Measurements from ENCODE around the gene ATAD3C. TPM values are rescaled to one million over a fixed set of nuclear protein-coding genes. Genes with fewer than 3 reads are reported as not detected.
"Not testable (repeated sequence)": the region's sequence is repeated elsewhere in the genome, so short reads cannot be mapped to it uniquely, and the experiment has no call there.

ATAD3C gene
- total RNA-seq, 1 donor from 2014 or later = not detected

DNA sequence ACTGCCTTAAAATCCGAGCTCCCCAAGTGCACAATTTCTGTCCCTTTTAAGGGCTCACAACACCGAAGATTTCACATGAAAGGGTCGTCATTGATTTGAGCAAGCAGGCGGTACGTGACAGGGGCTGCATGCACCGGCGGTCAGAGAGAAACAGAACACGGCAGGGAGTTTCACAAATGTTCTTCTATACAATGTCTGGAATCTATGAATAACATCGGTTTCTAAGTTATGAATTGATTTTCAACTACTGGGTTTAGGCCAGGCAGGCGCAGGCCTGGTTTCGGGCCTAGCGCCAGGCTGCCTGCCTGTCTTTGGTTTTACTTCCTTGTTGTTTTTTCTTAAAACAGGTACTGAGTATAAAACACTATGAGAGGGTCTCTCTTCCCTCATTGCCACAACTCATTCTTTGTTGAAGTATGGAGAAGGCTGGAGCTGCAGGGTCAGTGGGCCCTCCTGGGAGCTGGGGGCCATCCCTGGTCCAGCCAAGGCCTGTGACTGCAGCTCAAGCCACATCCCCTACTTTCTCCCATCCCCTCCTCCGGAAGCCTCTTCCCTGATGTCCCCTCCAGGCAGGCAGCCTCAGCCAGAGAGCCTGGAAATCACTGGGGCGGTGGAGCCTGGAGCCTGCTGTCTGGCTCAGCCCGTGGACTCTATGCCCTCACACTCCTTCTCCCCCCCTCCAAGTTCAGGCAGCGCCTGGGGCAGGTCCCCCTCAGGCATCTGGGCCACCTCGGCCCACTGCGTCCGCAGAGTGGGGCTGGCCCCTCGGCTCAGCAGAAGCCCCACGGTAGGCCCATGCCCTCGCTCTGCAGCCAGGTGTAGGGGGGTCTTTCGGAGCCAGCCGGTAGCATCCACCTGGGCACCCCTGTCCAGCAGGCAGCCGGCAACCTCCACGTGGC, 30.8 kb upstream of the ATAD3C start:
- DNase-seq (ENCODE audit: low read depth) = no peak

DNA sequence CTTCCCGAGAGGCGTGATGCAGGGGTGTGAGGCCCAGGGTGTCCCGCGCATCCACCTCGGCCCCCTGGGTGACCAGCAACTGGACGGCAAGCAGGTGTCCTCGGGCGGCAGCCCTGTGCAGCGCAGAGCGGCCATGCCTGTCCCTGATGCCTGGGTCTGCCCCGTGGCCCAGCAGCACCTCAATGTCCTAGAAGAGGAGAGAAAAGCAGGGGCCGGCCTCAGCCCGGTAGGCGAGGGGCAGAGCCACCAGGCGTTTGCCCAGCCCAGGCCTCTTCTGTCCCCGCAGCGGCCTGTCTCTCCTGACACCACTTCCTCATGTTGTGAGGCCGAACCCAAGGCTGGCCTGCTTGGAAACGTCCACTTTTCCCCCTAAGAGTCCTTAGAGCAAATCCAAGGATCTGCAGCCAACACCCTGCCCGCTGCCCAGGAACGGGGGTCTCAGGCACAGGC, 30.1 kb upstream of the ATAD3C start:
- DNase-seq (ENCODE audit: low read depth) = no peak

DNA sequence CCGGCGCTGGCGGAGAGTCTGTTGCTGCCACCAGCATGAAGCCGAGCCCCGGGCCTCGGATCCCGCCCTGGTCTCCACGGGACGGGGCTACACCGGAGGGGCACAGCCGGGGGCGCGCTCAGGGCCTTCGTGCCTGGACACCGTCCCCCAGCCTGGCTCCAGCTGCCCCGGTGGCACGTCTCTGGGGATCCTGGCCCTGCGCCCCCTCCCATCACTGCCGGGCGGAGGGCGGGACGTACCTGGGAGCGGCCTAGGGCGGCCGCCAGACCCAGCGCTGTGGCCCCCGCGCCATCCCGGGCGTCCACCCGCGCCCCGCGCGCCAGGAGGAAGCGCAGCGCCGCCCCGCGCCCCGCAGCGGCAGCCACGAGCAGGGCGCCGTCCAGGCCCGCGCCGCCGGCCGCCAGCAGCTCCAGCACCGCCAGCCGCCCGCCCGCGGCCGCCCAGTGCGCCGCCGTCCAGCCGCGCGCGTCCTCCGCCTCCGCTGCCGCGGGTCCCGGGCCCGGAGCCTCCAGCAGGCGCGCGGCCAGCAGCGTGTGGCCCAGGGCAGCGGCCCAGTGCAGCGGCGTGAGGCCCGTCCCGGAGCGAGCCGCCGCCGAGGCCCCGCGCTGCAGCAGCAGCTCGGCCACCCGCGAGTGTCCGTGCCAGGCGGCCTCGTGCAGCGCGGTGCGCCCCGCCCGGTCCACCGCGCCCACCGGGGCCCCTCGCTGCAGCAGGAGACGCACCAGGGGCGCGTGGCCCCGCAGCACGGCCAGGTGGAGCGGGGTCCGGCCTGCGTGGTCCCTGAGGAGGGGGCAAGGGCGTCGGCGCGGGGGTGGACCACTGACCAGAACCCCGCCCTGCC, 29.5 kb upstream of the ATAD3C start:
- no peak for DNase-seq (ENCODE audit: low read depth)

DNA sequence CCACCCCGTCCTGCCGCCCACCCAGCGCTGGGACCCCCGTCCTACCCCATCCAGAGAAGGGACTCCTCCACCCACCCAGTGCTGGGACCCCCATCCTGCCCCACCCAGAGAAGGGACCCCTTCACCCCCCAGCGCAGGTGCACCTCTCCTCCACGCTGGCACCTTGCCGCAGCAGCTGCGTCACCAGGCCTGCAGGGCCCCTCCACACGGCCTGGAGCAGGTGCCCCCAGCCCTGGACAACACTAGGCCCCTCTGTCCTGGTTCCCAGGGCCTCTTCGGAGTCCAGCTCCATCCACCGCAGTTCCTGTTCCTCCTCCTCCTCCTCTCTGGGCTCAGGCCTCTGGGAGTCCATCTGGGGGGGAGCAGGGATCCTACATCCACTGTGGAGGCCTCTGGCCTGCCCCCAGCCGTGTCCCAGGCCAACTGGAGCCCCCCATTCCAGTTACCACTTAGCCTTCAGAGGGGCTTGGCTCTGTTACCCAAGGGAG, 28.8 kb upstream of the ATAD3C start:
- no peak for DNase-seq (ENCODE audit: low read depth)

DNA sequence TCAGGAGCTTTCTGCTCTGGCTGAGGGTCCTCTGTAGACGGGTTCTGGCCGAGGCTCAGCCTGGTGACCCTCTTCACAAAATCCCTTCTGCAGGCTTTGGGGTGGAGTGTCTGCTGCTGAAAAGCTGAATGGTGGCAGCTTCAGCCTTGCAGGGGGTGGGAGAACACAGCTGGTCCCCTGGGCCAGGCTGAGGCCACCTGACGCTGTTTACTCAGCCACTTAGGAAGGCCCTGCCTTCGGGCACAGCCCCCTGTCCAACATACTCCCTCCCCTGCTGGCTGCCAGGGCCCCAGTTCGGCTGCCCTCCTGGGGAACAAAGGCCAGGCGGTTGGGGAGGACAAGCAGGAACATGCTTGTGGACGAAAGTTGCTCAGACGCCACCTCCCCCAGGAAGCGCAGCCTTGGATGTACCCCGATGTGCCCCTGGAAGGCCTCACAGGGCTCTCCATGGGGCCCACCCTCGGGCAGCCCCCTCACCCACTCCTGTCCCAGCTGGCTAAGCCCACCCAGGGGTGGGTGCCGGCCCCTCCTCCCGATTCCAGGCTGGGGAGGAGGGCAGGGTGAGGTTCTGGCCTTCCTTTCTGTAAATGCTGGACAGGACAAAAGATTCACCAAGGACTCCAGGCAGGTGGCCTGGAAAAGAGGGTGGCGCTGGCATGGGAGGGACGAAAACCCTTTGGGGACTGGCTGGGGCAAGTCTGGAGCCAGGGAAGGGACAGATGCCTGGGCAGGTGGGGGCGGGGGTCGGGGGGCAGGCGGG, 28.2 kb upstream of the ATAD3C start, which contains the start of gene ANKRD65:
TSS of gene ANKRD65 (minus strand) at position 130 of the 760 bp plus-strand sequence. CDS start 271 bp downstream, outside the sequence.
- DNase-seq (ENCODE audit: low read depth) = no peak

DNA sequence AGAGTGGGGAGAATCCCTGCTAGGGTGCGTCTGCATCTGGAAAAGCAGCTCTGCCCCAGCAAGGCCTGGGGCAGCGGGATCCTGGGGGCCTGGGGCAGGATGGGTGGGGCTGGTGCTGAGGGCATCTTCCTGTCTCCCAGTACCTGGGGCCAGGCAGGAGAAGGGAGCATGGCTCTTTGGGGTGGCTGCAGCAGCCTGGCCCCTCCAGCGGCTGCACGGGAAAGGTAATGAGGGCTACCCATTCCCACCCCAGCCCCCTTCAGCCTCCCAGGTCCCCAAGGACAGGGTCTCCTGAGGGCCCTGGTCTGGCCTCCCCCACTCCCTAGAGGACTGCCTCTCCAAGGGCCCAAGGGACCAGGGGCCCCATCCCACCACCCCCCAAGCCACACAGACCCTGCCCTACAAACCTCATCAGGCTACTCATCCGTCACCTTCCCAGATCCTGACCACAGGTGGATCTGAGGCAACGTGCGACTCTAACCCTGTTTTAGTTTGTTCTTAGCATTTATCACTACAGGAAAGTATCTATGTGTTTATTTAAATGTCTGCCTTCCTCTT, 27.5 kb upstream of the ATAD3C start:
- no peak for DNase-seq (ENCODE audit: low read depth)

DNA sequence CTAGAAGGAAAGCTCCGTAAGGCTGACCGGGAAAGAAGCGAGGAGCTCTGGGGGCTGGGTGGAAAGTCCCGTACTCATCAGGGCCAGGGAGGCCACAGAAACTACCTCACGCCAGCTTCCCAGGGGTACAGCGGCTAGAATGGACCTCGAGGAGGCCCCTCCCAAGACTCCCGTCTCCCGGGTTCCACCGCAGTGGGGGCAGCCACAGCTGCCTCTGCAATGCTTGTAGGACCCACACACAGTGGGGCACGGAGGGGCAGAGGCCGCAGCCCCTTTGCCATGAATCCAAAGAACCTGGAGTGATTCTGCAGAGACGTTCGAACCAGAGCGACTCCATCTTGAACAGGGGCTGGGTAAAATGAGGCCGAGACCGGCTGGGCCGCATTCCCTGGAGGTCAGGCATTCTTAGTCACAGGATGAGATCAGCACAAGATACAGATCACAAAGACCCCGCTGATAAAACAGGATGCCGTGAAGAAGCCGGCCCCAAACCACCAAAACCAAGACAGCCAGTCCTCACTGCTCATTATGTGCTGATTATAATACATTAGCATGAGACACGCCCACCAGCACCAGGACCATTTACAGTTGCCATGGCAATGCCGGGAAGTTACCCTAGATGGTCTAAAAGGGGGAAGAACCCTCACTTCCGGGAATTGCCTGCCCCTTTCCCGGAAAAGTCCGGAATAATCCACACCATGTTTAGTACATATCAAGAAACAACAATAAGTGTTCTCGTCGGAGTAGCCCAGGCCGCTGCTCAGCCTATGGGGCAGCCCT, 26.8 kb upstream of the ATAD3C start:
- no peak for DNase-seq (ENCODE audit: low read depth)

DNA sequence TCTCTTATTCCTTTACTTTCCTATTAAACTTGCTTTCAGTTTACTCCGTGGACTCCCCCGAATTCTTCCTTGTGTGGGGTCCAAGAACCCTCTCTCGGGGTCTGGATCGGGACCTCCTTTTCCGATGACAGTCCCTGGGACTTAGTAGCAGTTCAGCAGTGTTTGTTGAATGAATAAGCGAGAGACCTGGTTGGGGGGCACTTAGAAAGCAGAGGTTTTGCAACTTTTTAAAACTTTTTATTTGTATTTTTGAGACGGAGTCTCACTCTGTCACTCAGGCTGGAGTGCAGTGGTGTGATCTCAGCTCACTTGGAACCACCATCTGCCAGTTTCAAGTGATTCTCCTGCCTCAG, 26.3 kb upstream of the ATAD3C start:
- no peak for DNase-seq (ENCODE audit: low read depth)

DNA sequence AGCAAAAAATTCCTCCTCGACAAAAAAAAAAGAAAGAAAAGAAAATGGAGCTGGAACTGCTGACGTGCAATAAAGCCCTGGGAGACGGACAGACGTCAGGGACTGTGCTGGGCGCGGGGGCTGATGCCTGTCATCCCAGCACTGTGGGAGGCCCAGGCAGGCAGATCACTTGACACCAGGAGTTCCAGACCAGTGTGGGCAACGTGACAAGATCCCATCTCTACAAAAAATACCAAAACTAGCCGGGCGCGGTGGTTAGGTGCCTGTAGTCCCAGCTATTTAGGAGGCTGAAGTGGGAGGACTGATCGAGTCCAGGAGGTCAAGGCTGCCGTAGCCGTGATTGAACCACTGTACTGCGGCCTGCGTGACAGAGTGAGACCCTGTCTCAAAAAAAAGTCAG, 24.8 kb upstream of the ATAD3C start:
- DNase-seq (ENCODE audit: low read depth) = no peak

DNA sequence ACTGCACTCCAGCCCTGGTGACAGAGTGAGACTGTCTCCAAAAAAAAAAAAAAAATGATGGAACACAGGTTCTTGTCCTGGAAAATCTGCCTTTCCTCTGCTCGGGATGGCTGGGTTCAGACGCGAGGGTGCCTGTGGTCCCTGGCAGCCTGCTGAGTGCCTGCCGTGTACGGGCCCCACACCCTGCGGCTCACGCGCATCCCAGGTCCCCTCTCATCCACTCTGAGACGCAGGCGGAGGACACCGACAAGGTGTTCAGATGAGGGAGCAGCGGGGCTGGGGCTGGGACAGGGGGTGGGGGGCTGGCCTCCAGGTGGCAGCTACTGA, 24.1 kb upstream of the ATAD3C start:
- DNase-seq (ENCODE audit: low read depth) = no peak

DNA sequence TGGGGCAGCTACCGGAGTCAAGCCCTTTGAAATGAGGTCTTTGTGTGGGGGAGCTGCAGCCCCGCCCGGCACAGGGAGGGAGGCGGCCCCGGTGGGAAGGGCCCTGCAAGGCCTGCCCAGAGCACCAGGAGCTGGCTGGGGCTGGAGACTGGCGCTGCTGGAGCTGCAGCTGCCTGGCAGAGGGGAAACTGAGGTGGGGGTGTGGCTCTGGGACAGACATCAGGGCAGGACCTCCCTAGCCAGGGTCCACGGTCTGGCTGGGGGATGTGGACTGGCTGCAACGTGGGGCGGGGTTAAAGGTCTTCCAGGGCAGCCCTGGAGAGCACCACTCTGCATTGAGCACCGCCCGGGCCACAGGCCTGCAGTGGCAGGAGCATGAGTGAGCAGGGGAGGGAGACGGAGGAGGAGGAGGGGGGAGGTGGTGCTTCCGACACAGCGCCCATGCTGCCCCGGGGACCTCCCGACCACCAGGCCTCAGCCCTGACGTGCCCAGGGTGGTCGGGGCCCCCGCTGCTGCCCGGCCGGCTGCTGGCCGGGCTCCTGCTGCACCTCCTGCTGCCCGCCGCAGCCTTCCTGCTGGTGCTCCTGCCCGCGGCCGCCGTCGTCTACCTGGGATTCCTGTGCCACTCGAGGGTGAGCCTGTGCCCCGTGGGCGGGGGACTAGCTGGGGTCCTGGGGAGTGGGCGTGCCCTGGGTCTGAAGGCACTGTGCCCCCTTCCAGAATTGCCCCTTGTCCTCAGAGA, 23.6 kb upstream of the ATAD3C start:
- DNase-seq (ENCODE audit: low read depth) = no peak

DNA sequence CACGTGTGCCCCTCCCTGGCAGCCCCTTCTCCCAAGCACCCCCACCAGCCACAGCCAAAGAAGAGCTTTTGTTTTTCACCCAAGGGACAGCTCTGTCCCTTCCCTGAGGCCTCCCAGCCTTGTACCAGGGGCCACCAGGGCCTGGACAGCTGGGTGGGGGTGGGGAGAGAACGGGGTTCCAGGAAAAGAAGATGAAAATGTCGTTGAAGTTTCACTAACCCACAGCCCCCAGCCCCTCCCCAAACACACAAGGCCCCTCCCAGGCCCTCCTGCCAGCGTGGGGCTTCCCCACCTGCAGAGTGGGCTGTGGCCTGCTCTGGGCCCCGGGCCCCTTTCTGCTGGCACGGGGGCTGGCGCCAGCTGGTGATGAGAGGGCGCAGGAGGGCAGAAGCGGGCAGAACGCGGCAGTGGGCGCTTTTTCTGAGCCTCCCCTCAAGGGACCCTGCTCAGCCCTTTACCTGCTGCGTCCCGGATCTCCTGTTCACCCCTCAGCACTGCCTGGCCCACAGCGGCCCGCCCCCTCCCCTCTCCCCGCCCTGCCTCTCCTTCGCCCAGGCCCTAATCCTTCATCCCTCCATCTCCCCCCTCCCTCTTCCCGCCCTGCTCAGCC, 22.9 kb upstream of the ATAD3C start:
- DNase-seq (ENCODE audit: low read depth) = no peak

DNA sequence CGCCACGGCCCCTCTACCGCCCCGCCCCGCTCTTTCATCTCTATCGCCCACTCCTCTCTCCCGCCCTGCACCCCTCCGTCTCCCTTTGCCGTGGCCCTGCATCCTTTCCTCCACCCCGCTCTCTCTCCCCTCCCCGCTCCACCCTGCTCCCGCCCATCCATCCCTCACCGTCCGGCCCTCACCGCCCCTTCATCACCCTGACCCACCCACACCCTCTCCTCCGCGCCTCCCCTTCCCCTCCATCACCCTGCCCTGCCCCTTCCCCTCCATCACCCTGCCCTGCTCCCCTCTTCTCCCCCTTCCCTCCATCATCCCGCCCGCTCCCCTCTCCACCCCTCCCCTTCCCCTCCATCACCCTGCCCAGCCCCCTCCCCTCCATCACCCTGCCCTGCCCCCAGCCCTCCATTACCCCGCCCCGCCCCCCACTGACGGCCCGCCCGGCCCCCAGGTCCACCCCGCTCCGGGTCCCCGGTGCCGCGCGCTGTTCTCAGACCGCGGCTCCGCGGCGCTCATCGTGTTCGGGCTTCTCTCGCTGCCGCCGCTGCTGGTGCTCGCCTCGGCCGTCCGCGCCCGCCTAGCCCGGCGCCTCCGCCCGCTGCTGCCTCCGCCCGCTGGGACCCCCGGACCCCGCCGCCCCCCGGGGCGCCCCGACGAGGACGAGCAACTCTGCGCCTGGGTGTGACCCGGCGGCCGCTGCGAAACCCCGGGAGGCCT, 22.2 kb upstream of the ATAD3C start:
- DNase-seq (ENCODE audit: low read depth) = no peak

DNA sequence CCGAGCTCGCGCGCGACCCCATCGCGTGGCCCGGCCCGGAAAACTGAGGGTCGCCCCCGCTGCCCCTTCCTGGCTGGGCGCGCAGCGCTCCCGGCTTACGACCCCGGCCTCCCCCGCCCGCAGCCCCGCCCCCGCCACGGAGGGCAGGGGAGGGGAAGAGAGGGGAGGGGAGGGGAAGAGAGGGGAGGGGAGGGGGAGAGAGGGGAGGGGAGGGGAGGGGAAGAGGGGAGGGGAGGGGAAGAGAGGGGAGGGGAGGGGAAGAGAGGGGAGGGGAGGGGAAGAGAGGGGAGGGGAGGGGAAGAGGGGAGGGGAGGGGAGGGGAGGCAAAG, 21.7 kb upstream of the ATAD3C start:
- DNase-seq (ENCODE audit: low read depth) = no peak

DNA sequence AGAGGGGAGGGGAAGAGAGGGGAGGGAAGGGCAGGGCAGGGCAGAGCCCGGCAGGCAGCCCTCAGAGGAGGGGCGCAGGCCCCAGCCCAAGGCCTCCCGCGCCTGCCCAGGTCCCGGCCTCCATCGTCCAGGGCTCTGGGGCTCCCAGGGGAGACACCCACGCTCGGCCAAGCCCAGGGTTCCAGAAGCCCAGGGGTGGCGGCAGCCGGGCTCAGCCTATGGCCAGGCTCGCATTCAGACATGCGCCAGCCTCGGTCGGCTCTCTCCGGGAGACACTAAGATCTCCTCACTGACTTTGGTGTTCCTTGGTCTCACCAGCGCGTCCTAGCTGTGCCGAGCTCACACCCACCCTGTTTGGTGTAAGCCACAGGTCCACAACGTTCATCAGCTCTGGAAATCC, 21.3 kb upstream of the ATAD3C start:
- DNase-seq (ENCODE audit: low read depth) = no peak

DNA sequence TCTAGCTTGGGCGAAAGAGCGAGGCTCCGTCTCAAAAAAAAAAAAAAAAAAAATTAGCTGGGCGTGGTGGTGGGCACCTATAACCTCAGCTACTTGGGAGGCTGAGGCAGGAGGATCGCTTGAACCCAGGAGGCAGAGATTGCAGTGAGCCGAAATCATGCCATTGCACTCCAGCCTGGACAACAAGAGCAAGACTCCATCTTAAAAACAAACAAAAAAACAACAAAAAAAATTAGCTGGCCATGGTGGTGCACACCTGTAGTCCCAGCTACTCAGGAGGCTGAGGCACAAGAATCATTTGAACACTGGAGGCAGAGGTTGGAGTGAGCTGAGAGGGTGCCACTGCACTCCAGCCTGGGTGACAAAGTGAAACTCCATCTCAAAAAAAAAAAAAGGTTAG, 20.5 kb upstream of the ATAD3C start:
- DNase-seq (ENCODE audit: low read depth) = not testable (repeated sequence)

DNA sequence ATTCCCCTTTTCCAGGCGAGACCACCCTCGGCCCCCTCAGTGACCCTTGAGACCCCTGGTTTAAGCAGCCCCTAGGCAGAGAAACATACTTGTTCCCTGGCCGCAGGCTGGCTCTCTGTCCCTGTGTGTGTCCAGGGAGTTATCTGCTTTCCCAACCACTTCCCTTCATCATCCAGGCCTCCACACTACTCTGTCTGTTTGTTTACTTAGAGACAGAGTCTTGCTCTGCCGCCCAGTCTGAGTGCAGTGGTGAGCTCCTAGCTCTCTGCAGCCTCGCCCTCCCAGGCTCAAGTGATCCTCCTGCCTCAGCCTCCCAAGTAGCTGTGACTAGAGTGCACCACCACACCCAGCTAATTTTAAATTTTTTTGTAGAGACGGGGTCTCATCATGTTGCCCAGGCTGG, 19.8 kb upstream of the ATAD3C start:
- DNase-seq (ENCODE audit: low read depth) = no peak

DNA sequence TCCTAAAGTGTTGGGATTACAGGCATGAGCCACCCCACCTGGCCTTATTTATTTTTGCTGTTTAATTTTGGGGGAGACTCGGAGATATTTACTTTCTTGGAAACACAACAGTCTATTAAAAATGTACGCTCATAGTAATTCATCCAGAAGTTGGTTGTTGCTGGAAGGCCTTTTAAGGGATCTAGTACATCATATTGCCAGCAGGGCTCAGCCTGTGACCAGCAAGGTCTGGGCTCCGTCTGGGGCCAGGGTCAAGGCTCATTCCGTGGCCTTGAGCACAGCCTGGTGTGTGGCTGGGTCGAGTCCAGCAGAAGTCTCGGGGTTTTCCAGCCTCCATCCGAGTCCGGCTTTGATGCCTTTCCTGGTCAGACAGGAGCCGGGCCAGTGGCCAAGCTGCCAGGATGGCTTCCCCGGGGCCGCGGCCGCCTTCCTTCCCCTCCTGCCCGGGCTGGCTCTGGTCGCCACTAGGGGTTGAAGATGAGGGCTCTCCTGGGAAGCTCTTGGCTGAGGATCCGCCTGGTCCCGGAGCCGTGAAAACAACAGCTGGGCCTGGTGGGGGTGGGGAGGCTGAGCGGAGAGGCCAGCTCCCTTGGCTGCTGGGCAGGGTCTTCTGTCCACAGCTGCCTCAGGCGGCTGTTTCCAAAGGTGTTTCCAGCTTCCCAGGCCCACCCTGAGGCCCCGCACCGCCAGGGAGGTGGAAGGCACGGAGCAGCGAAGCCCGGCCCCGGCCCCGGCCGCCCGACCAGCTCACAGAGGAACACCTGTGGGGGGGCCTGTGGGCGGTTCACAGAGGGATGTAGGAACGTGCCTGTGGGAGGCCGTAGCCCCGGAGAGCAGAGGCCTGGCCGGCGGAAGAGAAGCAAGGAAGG, 19.1 kb upstream of the ATAD3C start:
- DNase-seq (ENCODE audit: low read depth) = peak; percentile 89
